ENCODE results near the gene APBB2.

GRCh38 chr4:40856277-40856839 lies 358.0 kb downstream of the APBB2 start:
- TF ChIP-seq PATZ1 (CRISPR knock-in tag; IDR thresholded peaks at IDR 0.05; ENCODE audit: borderline replicate concordance) (no peak), TCF4 (CRISPR knock-in tag; IDR thresholded peaks at IDR 0.05; ENCODE audit: borderline replicate concordance) (no peak), ISL1 (CRISPR knock-in tag; IDR thresholded peaks at IDR 0.05) (no peak)

Measured in SK-N-SH treated with all-trans-retinoic acid at 6 μM for 48 hours (cell line).